Activated T-cell treated with anti-CD3 and anti-CD28 coated beads, Interleukin-2, amount 50 U/mL, for 1 hour (primary cell): Measurements from ENCODE around the gene IDH3B.
"Not testable (repeated sequence)": the region's sequence is repeated elsewhere in the genome, so short reads cannot be mapped to it uniquely, and the experiment has no call there.

Experiments
- DNase-seq: peaks from one replicate; pipeline ENCODE4 v3.0.0-alpha.2; 2020

IDH3B gene

DNA sequence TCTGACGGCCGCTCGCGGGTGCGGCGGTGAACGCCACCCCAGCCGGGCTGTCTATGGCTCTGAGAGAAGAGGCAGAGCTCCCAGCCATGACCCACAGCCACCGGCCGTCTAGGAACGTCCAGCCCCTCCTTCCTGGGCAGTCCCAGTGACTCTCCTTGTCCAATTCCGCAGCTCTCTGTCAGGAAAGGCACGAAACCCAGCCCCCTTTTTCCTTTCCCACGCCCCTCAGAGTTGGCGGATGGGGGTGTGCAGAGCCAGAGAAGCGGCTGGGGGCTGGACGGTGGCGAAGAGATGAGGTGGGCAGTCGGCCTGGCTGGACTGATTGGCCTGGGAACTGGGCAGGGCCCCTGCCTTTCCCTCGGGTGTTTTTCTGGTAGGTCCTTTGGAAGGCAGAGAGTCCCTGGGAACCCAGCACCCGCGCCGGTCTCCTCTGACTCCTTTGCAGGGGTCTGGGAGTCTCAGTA is 30.0 kb upstream of the IDH3B start:
- DNase-seq, result no peak

DNA sequence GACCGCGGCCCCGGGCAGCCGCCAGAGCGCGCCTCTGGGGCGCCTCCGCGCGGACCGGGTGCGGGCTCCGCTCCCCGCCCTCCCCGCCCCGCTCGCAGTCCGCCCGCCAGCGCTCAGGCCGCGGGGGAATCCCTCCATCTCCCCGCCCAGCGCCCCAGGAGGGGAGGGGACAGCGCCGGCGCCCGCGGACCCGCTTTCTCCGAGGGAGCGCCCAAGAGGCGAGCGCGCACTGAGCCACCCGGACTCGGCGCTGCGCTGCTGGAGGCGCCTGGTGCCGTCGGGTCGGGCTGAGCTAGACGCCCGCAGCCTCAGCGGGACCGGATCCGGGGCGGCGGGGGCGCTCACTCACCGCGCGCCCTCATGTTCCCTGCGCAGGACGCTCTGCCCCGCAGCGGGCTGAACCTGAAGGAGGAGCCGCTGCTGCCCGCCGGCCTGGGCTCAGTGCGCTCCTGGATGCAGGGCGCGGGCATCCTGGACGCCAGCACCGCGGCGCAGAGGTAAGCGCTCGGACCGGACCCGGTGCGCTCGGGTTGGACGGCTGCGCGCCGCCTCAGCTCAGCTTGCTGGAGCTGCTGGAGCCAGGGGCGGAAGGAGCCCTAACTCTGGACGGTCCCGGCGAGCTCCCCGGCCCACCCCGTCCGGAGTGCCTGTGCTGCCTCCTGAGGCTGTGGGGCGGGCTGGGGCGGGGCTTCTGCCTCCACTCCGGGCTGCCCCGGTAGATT is 29.4 kb upstream of the IDH3B start:
- peak; percentile 70 for DNase-seq

DNA sequence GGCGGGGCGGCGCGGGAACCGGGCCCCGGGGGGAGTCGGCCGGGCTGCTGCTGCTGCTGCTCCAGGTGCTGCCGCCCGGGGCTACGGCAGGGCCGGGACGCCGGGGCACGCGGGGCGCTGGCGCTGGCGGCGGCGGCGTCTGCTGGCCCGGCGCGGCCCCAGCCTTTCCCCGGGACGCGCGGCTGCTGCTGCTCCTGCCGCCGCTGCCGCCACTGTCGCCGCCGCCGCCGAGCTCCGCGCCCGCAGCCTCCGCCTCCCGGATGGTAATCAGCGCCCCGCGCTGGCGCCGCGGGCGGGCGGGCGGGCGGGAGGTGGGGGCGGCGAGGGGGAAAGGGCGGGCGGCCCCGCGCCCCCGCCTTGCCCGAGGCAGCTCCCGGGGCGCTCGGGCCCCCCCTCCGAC is 28.9 kb upstream of the IDH3B start:
- no peak for DNase-seq

DNA sequence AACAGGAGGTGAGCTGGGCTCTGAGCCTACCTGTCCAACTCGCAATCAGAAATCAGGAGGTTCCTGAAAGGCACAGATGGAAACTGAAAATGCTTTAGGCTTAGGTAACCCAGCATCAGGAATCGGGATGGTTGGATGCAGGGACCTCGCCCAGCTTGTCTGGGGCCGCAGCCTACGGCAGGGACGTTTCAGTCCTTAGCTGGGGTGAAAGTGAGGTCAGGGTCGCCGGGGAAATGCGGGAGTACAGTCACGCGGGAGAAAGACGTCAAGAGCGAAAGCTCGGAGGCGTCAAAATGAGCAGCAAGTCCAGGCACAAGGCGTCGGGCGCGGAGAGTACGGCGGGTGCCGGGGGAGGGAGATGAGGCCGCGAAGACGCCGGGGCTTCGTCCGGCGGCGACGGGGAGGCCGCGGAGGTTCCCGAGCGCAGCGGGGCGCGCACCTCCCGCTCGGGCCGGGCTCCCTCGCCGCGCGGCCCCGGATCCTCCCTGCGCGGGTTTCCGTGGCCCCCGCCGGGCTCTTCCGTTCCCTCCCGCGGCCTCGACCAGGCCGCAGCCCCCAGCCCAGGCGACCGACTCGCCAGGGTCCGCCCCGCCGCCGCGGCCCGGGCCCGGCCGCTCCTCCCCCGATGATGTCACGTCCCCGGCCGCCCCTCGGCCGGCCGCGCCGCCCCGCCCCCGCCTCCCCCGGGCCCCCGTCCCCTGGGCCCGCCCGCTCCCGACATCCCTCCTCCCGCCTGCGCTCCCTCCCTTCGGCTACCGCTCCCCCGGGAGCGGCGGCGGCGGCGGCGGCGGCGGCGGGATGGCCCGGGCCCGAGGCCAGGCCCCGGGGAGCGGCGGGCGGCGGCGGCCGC is 28.2 kb upstream of the IDH3B start, which contains the start of gene EBF4:
Gene EBF4 (plus strand): TSS at position 745 of the 850 bp plus-strand sequence. CDS start 866 bp downstream, outside the sequence.
- peak; percentile 44 for DNase-seq

DNA sequence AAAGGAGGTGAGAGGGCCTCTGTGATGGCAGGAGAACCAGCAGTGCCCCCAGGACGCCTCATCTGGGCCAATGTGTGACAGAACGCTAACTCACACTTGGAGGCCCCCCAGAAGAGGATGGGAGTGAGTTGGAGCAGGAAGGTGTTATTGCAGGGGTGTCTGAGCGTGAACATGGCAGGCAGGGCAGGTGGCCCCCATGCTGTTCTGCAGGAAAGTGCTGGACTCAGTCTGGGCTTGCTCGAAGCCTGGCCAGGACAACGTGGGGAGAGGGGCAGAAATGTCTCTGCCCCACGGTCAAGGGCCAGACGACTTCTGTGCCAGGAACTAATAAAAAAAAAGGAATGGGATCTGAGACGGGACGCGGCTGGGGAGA is 27.6 kb upstream of the IDH3B start:
- no peak for DNase-seq

DNA sequence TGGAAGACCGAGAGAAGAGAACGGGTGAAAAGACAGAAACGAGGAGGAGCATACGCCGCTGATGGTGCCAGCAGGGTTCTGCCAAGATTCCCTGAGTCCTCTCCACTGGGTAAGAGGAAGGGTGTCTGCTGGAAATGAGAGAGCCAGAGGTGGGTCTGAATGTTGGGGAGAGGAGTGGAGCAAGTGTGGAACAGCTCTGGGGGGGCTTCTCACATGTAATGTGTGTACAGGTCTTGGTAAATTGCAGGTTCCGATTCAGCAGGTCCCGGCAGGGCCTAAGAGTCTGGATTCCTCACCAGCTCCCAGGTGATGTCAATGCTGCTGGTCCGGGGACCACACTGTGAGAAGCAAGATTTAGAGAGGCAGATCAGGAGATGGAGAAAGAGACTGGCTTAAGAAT is 27.1 kb upstream of the IDH3B start:
- DNase-seq, result no peak

DNA sequence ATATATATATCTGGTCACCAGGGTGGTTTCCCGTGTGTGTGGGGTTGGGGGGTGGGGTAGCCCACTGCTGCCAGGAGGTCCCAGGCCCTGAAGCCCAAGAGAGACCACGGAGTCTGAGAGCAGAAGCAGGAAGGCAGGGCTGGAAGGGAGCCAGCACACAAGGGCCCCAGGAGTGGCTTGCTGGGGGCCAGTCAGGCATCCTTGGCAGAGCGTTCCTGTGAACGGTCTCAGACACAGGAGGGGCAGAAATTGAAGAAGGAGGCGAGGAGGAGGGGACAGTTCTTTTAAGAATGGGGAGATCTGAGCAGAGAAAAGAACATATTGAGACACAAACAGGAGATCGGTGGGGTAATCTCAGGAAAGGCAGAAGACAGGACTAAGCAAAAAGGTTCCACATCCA is 26.7 kb upstream of the IDH3B start:
- DNase-seq, result no peak

DNA sequence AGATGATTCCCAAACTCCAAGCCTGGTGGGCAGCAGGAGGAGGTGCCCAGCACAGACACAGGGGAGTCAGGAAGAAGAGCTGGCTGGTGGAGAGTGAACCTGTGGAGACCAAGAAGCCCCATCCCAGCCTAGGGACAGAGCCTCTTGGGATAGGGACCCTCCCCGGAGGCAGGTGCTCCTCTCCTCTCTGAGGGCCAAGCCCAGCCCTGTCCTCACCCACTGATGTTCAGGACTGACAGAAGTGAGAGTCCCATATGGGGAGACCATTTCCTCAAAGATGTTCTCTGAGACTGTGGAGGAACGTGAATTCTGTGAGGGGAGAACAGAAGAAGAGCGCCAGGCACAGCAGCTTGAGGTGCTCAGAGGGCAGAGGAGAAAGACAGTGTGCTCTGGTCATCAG is 26.2 kb upstream of the IDH3B start:
- no peak for DNase-seq

DNA sequence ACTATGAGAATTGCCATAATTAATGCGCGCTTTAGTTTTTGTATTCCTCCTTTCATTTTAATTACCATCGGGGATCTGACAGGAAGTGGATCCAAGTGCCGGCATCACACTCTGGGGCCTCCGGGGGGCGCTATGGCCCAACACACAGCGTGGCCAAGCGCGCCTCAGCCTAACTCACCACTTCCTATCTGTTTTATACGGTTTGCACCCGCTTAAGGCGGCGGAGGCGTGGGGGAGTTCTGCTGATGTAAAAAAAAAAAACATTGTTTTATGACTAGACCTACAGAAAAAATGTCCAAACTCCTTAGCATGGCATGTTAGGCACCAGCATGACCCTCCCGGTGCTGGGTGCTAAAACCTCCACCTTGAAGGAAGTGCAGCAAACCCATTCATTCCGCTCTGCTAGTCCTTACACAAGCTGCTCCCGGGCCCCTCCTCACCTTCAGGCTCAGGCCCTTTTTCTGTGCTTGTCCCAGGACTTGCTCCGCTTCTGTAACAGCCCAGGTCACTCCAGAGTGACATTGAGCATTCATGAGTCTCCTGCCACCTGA is 24.1 kb upstream of the IDH3B start:
- peak; percentile 81 for DNase-seq

DNA sequence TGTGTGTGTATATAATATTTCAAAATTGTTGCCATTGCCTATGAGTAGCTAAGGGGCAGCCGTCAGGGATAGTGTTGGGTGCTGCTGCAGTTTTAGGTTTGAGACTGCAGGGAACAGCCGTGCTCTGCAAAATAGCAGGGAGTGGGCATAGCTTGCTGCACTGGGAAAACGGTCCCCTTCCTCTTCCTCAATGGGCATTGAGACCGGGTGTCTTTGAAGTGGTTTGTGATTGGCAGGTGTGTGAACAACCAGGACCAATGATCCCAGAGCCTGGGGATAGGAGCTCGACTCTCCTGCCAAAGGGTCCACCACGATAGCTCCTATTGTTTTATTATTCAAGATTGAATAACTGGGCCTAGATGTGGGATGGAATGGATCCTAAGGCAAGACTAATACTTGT is 23.5 kb upstream of the IDH3B start:
- DNase-seq, result no peak

DNA sequence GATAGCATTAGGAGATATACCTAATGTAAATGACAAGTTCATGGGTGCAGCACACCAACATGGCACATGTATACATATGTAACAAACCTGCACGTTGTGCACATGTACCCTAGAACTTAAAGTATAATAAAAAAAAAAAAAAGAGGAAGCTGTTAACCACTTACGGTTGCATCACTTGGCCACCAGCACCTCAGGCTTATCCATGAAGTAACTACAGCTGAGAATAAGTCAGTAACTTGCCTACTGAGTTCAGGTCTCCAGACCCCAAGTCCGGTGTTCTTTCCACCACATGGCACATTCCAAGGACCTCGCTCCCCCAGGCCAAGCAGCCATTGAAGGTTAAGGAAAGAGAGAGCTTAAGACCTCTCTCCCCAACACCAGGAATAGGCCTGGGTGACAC is 20.8 kb upstream of the IDH3B start:
- DNase-seq, result not testable (repeated sequence)

DNA sequence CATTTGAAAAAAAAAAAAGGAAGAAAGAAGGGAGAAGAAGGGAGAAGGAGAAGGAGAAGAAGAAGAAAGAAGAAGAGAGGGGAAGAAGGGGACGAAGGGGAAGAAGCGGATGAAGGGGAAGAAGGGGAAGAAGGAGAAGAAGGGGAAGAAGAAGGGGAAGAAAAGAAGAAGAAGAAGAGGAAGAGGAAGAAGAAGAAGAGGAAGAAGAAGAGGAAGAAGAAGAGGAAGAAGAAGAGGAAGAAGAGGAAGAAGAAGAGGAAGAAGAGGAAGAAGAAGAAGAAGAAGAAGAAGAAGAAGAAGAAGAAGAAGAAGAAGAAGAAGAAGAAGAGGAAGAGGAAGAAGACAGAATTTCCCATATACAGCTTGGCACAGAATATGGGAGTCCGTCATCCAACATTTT is 18.0 kb upstream of the IDH3B start:
- not testable (repeated sequence) for DNase-seq

DNA sequence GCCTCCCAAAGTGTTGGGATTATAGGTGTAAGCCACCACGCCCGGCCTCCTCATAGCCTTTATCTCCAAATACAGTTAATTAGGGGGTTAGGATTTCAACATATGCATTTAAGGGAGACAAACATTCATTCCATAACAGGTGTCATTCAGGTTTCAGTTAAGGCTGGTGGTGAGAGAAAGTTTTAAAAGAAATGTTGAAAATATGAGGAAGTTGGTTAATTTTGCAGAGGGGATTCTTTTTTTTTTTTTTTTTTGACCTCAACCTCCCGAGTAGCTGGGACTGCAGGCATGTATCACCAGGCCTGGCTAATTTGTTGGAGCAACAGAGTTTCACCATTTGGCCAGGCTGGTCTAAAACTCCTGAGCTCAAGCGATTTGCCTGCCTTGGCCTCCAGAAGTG is 16.0 kb upstream of the IDH3B start:
- no peak for DNase-seq

DNA sequence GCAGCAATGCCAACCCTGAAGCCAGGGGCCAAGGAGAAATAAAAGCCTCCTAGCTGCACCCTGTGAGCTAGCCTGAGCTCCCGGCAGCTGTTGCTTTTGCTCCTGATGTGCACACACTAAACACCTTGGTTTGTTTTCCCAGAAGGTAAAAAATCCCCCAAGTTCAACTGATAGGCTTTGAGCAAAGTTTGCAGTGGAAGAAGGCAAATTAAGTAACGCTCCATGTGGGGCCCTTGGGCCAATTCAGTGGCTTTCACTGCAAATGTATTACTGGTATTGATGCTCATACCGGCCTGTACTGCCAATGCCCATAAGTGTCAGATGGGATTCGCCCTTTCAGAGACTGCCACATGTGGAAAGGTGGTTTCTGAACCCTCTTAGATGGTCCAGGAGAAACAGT is 9.4 kb upstream of the IDH3B start:
- DNase-seq, result no peak

DNA sequence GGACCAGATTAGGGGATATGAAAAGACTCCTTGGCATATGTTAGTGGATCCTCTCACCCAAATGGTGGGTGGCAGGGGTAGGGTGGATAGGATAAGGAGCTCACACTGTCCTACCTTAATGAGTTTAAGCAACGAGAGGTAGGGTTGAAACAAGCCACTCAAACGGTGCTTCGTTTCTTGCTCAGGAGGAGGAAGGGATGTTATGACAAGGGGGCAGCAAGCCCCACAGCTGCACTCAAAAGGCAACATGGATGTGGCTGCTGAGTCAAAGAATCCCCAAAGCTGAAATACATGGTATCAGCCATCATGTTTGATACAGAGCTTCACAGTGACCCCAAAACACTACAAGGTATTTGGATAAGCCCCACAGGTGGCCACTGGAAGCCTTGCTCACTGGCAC is 8.4 kb upstream of the IDH3B start:
- no peak for DNase-seq

DNA sequence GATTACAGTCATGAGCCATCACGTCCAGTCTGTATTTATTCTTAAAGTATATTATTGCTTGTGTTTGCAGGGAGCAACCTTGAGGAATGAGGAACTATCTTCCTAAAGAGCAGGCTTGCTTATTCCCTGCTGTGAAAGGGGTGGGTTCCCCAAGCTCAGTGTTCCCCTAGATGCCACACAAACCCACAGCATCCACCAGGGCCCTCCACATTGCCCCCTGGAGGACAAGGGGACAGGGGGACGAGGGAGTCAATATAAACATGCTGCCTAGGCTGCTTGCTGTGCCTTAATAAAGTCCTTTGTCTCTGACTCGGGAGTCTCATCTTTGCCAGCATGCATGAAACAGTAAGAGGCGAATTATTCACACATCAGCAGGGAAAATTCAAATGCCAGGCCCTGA is 8.0 kb upstream of the IDH3B start:
- DNase-seq, result no peak

DNA sequence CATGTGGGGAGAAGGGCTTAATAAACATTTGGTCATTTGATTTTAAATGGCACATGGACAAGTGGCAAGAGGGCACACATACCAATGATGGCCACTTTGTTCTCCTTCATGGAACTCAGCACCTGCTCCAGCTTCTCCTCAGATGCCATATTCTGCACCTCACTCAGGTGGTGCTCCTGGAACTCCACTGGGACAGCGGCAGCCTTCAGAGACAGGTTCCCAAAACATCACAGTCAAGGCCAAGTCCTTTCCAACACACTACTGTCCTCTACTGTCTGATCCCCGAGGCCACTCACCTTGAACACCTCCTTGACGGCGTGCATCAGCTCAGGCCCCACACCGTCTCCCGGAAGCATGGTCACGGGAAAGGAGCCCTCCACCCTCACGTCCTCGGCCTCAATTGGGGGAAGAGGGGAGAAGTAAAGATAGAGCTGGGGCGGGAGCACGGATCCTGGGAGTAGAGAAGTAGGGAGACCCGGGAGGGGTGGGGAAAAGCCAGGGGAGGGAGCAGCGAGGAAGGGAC is 591 bp downstream of the IDH3B start:
- no peak for DNase-seq

DNA sequence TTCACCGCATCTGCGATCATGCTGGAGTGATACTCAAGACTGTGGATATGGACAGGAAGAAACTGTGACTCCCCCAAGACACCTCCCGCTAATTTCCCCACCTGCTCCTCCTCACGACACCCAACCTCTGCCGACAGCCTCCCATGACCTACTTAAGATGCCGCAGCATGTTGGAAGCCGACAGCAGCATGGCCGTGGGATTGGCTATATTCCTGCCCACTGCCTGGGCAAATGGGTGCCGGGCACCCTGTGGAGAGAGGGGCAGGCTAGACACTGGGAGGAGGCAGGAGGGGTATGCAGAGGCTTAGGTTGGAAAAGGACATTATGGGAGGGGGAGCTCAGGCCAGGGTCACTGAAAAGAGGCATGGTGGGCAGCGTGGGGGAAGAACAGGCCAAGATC is 4.5 kb downstream of the IDH3B start:
- no peak for DNase-seq

DNA sequence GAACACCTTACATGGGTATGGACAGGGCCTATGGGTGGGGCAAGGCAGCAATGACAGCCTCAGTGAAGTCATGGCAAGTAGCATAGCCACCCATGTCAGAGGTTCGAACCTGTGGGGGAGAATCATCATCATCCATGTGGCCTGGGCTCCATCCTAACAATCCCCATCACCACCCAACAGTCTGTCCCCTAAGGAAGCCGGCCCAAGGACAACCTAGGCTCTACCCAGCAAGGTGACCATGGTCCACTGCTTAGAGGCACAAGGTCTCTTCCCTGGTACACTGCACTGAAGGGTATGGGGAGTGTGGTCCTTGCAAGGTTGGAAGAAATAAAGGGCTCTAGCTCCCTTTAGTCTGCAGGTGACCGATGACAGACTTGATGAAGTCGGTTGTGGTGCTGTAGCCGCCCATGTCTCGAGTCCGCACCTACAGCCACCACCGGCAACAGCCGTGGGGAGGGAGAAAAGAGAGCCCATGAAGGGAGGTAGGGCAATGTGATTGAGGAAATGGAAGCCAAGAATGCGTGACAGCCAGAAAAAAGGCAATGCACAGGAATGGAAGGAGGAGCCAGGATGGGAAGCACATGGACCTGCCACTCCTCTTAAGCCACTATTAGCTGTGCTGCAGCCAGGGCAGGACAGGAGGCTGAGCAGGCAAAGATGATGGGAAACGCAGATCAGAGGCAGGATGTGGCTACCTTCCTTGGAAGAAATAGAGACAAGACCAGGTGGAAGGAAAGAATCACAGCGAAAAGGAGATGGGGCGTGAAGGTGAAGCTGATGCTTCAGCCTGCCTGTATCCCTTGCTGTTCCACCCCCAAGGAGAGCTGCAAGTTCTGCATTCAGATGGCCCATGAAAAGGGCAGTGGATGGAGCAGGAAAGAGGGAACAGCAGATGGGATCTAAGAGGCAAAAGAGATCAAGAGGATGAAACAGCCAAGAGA is 5.3 kb downstream of the IDH3B start:
- DNase-seq, result no peak

DNA sequence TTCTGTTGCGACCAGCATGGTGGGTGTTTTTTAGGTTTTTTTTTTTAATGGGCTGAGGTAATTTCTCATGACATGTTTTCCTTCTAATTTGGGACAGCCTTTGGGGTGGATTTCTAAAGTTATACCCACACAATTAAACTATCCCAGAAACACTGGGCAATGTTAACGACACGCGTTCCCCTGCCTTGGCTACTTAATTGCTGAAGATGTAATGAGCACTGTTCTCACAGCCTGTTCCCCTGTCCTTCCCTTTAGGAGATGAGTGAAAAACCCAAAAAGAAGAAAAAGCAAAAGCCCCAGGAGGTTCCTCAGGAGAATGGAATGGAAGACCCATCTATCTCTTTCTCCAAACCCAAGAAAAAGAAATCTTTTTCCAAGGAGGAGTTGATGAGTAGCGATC is 6.3 kb downstream of the IDH3B start:
- no peak for DNase-seq

DNA sequence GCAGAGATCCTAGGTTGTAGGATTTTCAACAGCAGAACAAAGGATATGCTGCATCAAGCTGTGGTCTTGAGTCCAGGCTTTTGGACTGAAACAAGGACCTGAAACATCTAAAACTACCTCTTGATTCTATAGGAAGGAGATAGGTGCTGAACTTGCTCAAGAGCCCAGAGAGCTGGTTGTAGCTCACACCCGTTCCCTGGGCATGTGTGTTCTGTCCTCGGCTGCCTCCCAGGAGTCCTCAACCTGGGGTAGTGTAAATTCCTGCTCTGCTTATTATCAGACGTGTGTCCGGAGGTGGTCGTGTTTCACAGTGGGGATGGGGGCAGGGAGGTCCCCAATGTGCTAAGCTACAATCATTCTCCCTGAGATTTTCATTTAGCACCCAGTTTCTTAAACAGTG is 6.8 kb downstream of the IDH3B start:
- DNase-seq, result no peak

DNA sequence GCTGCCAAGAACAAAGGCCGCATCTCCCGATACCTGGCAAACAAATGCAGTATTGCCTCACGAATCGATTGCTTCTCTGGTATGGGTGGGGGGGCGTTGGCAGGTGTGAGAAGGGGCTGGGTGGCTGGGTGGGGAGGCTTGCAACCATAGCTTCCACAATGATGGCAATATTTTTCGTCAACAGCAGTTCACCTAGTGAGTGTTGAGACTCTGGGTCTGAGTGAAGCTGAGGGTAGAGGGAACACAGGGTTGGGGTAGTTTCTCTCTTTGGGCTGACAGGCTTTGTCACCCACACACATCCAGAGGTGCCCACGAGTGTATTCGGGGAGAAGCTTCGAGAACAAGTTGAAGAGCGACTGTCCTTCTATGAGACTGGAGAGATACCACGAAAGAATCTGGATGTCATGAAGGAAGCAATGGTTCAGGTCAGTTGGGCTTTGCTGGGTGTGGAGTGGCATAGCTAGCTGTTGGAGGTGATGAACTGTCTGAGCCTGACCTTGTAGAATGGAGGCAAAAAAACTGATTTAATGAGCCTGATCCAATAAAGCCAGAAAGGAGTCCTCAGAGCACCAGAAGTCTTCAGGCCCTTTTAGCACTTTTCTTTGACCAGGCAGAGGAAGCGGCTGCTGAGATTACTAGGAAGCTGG is 7.4 kb downstream of the IDH3B start:
- DNase-seq, result no peak
